ENCODE data around the gene BPIFB3. TPM values are rescaled to one million over a fixed set of nuclear protein-coding genes. Genes with fewer than 3 reads are reported as not detected.

The BPIFB3 gene, protein sequence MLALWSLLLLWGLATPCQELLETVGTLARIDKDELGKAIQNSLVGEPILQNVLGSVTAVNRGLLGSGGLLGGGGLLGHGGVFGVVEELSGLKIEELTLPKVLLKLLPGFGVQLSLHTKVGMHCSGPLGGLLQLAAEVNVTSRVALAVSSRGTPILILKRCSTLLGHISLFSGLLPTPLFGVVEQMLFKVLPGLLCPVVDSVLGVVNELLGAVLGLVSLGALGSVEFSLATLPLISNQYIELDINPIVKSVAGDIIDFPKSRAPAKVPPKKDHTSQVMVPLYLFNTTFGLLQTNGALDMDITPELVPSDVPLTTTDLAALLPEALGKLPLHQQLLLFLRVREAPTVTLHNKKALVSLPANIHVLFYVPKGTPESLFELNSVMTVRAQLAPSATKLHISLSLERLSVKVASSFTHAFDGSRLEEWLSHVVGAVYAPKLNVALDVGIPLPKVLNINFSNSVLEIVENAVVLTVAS
- total RNA-seq, result not detected
- long read RNA-seq, result 0 reads

DNA sequence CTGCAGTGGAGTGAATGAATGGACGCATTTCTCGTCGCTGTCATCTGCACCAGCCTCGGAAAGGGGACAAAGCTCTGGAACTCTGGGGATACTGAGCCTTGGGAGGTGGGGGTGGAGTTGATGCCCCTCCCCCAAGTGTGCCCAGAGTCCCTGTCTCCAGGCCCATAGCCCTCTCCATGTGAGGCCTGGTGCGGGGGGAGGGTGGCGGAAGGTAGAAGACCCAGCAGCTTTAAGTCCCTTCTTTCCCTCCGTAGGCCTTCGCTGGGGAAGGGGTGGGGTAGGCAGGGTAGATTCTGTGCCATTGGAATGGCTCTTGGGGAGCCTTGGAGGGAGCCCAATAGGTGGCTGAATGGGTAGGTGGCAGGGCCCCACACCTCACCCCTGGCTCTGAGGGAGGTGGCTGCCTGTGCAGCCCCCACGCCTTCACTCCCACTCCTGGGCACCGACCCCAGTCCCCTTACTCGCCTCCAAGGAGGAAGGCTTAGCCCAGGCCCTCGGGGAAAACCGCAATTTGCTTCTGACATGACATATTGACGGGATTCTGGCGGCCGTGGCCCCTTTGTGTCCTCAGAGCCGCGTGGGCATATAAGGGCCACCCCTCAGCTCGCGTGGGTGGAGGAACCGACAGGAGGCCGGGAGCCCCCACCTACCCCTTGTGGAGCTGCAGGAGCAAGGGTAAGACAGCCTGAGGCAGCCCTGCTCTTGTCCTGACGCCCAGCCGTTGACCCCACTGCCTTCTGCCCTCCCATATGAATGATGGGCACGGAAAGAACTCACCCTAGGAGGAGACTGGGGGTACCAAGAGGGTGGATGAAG, at the start of gene BPIFB3:
TSS of gene BPIFB3 (plus strand) at position 613 of the 816 bp plus-strand sequence. CDS start 1,533 bp downstream, outside the sequence.
- DNase-seq (ENCODE audit: low spot score), result no peak

DNA sequence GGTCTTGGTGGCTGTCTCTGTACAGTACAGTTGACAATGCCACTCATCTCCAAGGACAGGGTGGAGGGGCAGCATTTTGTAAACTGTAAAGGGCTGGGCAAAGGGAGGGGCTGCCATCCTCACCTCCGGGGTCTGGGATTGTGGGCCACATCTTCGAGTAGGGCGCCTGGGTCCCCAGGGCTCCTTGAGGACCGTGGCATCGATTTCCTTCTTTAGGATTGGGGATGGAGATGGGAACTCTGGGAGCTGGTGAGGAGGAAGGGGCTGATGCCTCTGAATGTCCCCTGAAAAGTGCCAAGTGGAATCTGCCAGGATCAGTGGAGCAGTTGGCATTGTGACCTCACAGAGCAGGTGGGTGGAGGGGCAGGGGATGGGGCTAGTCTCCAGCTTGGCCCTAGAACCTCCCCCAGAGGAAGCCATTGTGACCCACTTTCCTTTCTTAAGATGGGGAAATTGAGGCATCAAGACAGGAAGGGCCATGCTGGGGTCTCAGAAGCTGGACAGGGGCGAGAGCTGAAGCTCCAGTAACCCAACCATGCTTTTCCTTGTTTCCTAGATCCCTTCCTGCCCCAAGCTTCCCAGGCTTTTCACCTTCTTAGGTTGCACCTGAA, 49.5 kb upstream of the BPIFB3 start, which contains the start of gene SUN5:
TSS of gene SUN5 (minus strand) at position 293 of the 611 bp plus-strand sequence. CDS start at position 200, 93 bp downstream.
- no peak for DNase-seq (ENCODE audit: low spot score)

DNA sequence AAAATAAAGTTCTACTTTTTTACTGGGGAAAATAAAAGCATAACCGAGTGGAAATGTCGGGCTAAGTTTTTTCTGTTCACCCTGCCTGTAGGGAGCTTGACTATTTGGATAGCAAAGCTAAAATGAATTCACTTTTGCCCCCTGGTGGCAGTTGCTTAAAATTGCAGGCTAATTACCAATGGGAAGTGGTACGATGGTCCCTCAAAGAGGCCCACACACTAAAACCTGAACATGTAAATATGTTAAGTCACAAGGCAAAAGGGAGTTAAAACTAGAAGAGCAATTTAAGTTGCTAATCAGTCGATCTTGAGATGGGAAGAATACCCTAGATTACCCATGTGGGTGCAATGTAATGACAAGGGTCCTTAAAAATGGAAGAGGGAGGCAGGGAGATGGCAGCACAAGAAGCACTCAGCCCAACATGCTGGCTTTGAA, 48.6 kb upstream of the BPIFB3 start:
- no peak for DNase-seq (ENCODE audit: low spot score)

DNA sequence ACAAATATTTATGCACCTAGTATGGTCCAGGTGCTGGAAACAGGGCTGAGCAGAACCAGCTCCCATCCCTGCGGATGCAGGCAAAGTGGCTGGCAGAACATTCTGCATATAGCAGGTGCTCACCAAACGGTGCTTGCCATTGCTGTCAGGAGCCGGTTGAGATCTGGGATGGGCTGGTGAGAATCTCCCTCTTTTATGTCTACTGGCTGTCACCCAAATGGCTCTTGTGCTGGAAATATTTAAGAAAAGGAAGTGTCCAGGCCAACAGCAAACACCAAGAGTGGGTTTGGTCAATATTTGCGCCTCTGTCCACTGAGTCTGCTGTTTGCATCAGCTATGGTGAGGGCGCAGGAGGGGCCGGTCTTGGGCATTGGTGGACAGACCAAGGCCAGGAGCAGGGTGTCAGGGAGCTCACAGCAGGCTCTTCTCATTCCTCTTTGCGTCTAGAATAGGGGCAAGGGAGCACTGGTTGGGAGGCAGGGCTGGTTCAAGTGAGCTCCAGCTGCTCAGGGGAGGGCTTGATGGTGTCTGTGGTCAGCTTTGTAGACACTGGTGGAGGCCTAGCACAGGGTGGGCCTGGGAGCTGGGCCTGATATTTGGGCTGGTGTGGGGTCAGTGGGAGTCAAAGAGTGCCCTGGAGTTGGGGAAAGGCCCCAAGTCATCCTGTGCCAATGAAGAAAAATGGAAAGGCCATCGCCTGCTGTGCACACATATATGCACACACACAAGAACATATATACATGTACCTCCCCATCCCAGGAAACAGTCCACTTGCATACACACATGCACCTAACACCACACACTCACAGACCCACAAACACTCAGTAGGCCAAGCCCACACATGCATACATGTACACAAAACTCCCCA, 47.6 kb upstream of the BPIFB3 start:
- no peak for DNase-seq (ENCODE audit: low spot score)

DNA sequence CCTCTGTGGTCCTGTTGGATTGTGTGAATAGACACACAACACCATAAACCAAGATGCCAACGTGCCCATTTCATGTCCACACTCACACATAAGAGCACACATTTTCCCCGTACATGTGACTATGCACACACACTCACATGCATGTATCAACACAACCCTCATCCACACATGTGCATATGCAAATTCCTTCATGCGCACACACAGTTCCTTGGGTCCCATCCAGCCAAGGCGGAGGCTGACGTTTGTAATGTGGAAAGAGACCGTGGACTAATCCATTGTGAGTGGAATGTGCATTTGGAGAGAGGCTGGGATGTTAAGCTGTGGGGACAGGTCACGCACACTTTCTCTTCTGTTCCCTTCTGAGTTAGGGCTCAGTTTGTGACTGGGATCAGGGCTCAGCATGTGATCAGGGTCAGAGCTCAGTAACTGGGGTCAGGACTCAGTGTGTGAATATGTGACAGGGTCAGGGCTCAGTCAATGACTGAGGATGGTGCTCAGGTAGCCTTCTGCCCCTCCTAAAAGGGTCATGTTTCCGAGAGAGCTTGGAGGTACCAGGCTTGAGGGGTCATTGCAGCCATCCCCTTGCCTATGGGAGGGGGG, 46.8 kb upstream of the BPIFB3 start:
- no peak for DNase-seq (ENCODE audit: low spot score)

DNA sequence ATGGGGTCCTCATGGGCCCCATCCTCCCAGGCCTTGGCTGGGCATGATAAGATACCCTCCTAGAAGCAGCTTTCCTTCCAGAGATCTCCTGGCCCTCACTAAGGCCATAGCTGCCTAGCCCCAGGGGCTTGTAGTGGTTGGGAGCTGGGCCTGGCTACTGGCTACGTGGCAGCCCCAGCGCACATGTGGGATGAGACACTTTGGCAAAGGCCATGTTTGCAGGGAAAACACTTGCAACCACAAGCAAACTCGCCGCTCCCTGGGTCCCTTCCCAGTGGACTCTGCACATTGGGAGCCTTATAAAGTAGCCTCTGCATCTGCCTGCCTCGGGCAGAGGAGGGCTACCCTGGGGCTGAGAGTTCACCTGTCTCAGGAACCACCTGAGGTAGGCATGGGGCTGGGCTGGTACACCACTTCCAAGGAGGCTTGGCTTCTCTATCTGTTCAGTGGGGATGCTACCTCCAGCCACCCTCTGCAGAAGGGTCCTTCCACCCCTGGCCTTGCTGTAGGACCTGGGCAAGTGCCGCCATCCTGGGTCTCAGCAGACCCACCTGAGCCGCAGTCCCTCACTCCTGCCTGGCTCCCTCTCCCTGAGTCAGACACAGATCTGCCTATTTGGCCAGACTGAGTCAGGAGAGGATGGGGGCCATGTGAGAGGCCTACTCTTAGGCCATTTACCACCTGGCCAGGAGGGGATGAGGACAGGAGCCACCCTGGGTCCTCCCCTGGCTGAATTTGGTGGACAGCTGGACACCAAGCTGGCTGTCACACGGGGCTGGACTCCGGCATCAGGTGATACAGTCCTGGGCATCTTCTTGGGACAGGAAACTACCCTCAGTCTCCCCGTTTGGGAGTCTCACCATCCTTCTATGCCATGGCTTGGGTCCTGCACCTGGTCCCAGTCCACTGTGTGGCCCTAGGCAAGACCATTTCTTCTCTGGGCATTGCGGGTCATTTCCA, 46.0 kb upstream of the BPIFB3 start, which contains the start of gene BPIFB2:
TSS of gene BPIFB2 (plus strand) at position 329 of the 960 bp plus-strand sequence. CDS start 871 bp downstream, outside the sequence.
- no peak for DNase-seq (ENCODE audit: low spot score)

DNA sequence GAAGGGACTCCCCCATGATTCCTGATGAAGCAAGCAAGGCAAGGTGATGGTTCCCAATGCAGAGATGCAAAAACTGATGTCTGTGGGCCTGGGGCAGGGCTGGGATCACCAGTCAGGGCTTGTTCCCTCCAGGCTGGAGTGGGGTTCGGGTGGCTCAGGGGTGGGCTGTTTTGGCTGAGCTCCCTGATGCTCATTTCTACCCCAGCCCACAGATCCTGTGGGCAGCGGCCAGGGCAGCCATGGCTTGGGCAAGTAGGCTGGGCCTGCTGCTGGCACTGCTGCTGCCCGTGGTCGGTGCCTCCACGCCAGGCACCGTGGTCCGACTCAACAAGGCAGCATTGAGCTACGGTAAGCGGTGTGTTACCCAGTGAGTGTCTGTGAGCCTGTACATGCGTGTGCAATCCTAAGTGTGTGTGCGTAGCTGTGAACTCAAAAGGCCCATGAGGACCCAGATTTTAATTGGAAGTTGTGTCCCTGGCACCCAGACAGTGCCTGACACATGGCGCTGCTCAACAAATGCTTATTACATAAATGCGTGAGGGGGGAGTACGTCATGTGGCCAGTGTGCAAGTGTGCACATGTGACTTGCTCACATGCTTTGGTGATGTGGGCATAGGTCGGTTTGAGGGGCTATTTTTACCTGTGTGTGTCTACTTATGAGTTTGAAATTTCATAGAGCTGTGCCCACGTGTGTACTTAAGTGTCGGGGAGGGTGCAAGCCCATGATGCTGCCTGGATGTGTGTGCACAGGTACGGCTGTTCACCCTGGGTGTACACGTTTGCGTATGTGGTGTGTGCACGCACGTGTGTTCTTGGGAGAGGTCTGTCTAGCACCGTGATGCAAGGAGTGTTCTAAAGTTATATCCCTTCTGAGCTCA, 45.1 kb upstream of the BPIFB3 start:
- DNase-seq (ENCODE audit: low spot score), result no peak

DNA sequence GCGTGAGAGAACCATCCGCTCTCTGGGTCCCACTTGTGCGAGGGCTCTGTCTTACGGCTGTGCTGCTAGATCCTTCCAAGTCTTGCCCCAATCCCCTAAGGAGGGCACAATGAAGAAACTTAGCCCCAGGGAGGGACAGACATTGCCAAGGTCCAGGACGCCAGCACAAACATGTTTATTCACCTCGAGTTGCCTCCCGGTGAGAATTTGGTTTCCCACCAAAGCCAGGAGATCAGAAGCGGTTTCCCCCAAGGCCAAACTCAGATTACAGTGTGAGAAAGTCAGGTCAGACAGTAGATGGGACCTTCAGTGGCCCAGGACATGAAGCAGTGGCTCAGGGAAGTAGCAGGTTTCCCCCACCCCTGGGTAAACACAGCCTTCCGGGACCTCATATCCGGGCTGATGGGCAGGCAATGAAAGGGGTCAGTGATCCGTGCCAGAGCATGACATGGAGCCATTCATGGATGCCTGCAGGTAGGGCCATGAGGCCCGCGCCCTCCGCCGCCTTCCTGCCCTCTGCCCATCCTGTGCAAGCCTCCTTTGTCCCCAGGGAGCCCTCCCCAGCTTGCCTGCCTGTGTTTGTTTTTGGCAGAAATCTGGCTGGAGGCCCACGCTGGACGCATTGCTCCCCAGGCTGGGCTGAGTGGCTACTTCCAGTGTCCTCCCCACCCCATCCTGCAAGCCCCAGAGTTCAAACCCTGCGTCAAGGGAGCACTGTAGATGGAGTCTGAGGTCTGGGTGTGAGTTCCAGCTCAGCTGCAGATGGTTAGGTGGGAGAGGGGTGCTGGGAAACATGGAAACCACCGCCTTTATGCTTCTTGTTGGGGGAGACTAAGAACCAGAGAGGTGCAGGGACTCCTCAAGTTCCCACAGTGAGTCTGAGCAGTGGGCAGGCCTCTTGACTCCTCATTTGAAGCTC, 44.2 kb upstream of the BPIFB3 start:
- no peak for DNase-seq (ENCODE audit: low spot score)

DNA sequence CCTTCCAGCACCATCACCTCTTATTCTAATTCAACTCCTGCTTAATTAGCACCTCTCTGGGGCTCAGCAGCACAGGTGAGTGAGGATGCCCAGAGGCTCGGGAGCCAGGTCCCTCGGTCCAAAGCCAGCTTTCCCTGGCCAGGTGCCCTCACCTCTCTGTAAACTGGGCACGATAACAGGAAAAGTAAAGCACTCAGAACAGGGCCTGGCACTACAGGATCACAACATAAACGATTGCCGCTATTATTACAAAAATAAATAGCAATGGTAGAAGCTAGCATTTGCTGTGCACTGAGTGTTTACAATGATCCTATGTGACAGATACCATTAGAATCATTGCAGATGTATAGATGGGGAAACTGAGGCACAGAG, 43.6 kb upstream of the BPIFB3 start:
- no peak for DNase-seq (ENCODE audit: low spot score)

DNA sequence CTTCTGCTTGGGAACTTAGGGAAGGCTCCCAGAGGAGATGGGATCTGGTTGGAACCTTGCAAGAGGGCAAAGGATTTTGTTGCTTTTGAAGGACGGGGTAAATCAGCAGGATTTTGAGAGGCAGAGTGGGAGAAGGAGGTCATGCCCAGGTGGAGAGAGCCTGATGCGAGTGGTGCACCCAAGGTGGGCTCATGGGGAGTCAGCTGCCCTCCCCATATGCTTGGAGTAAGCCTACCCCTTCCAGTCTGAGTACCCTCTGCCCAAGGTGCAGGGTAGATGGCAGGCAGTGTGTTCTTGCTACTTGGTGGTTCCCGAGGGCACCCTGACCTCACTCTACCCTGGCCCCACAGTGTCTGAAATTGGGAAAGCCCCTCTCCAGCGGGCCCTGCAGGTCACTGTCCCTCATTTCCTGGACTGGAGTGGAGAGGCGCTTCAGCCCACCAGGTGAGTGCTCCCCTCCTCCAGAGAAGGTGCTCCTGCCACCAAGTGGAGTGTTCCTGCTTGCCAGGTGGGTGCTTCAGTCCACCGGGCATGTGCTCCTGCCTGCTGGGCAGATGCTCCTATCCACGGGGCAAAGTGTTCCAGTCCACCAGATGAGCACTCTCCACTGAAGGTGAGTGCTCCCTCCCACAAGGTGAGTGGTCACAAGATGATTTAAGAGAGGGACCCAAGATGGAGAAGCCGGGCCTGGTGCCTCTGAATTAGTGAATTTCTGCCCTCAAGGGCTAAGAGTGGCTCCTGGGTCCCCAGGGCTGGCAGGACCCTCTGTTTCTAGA, 42.8 kb upstream of the BPIFB3 start:
- no peak for DNase-seq (ENCODE audit: low spot score)

DNA sequence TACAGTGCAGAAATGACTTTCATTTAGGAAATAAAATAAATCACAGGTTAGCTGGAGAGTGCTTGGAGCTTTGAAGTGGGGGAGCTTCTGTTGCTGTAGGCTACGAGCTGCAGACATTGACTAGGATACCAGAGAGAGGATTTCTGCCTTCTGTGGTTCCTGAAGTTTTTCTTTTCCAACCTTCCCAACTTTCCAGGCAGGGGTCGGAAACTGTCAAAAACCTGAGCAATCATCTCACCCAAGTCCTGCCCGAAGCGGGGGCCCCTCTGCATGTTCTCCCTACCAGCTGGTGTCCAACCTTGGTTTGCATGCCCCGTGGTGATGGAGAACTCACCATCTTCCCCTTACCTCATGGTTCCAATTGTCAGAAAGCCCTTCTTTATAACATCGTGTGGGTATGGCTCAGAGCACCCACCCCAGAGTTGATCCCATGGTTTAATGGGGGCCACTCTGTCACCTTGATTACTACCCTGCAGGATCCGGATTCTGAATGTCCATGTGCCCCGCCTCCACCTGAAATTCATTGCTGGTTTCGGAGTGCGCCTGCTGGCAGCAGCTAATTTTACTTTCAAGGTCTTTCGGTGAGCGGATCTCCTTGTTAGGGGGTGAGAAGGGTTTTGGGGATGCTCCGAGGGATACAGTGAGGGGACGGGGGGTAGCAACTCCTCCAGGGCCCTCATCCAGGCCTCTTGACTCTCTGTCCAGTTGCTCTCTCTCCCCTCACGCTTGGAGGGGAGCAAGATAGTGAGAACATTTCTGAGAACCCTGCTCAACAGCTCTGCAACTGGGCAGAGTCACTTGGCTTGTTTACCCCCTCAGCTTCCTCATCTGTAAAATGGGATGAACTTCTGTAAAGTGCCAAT, 41.1 kb upstream of the BPIFB3 start:
- DNase-seq (ENCODE audit: low spot score), result no peak

DNA sequence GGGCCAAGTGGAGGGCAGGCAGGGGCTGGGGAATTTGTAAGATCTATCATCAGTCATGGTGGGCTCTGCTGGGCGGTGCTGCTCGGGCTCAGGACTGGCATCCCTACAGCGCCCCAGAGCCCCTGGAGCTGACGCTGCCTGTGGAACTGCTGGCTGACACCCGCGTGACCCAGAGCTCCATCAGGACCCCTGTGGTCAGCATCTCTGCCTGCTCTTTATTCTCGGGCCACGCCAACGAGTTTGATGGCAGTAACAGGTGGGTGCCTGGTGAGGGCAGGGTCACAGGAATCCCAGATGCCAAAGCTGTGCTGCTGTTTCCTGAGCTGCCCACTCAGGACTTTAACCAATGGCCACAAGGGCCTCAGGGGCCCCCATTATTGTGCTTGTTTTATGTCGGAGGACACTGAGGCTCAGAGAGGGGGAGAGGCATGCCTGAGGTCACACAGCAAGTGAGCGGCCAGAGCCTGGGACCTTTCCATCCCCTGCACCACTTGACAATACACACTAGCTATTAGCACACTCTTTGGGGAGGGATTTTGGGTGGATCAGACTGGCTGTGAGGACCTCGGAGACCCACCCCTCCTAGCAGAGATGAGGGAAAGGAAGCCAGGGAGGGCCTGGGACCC, 39.9 kb upstream of the BPIFB3 start:
- DNase-seq (ENCODE audit: low spot score), result no peak

DNA sequence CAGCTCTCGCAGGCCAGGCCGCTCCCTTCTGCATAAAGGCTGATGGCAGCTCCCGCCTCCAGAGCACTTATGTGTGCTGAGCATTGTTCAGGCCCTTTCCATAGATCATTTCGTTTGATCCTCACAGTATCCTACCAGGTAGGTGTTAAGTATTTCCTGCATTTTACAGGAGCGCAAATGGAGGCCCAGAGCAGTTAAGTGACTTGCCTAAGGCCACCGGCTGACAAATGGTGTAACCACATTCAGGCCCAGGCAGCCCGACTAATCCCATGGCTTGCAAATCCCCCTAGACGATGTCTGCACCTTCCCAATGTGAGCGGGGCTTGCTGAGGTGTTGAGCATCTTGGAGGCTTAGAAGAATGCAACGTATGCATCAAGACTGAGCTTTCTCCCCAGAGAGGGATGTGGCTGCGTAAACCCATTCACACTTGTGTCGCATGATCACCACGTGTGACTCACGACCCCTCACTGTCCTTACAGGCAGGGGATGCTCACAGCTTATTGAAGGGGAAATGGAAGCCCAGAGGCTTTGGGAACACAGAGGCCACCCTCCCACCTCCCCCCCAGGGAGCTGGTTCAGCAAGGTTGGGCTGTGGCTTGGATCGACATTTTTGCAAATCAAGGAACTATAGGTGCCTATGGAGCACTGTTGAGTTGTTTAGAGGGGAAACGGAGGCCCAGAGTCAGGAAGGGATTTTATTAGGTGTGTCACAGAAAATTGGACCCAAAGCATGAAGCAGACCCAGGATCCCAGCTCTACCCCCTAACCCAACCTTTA, 39.2 kb upstream of the BPIFB3 start:
- no peak for DNase-seq (ENCODE audit: low spot score)

DNA sequence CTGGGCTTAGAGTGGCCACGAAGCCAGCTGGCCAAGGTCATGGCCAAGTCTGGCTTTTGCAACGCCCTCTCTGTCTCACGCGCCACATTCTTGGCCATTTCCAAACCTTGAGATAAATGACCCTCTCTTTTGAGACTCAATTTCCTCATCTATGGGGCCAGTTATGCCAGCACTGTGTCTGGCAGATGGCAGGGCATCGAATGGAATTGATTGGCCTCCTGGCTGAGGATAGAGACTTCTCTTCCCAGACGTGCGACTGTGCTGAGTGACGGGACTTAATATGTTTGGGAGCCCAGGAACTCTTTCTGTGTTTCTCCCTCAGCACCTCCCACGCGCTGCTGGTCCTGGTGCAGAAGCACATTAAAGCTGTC, 38.6 kb upstream of the BPIFB3 start:
- DNase-seq (ENCODE audit: low spot score), result no peak

Data from mesenteric fat pad (tissue), 1 donor.